Activated CD8-positive, alpha-beta memory T cell treated with anti-CD3 and anti-CD28 coated beads for 24 hours (primary cell): ENCODE data around the gene MTSS2.
"Not testable (repeated sequence)": the region's sequence is repeated elsewhere in the genome, so short reads cannot be mapped to it uniquely, and the experiment has no call there.

Experiments used
- DNase-seq: peaks from one replicate; pipeline ENCODE4 v3.0.0-alpha.2; 2020

Gene MTSS2

DNA sequence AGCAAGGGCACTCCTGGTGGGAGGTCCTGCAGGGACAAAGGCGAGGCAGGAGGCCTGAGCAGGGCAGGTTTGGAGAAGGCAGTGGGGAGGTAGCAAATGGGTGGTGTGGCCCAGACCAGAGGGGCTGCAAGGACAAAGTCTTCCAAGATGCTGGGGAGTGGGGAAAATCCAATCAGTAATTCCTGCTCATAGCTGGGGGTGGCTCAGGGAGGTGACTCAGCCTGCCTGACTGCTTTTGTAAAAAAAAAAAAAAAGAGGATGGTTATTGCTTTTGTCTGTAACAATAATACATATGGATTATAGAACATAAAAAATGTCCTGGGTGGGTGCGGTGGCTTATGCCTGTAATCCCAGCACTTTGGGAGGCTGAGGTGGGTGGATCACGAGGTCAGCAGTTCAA, 34.3 kb downstream of the MTSS2 start:
- DNase-seq = no peak

- no peak for DNase-seq
Observed at GRCh38 chr16:70650216-70650615, 35.6 kb downstream of the MTSS2 start.

GRCh38 chr16:70649300-70649699, 36.6 kb downstream of the MTSS2 start:
- DNase-seq = no peak

DNA sequence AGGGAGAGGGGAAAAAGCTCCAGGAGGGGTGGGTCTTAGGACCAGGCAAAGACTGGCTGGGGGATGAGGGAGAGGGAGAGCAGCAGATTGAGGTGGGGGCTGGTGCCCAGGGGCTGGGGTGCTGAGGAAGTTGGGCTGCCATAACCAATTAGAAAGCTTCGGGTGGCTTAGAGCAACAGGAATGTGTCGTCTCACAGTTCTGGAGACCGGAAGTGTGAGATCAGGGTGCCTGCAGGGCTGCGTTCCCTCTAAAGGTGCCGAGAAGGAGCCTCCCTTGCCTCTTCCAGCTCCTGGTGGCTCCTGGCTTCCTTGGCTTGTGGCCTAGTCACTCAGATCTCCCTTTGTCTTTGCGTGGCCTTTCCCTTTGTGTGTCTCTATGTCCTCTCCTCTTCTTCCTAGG, 37.2 kb downstream of the MTSS2 start:
- DNase-seq = no peak

GRCh38 chr16:70647441-70648359, 38.2 kb downstream of the MTSS2 start:
- DNase-seq = no peak

GRCh38 chr16:70646260-70647241, 39.3 kb downstream of the MTSS2 start, which contains the start of gene IL34:
IL34 (plus strand) TSS chr16:70646559; CDS start chr16:70646948, 389 bp downstream.
- no peak for DNase-seq

- no peak for DNase-seq
Observed at GRCh38 chr16:70644763-70645597, 40.9 kb downstream of the MTSS2 start.

DNA sequence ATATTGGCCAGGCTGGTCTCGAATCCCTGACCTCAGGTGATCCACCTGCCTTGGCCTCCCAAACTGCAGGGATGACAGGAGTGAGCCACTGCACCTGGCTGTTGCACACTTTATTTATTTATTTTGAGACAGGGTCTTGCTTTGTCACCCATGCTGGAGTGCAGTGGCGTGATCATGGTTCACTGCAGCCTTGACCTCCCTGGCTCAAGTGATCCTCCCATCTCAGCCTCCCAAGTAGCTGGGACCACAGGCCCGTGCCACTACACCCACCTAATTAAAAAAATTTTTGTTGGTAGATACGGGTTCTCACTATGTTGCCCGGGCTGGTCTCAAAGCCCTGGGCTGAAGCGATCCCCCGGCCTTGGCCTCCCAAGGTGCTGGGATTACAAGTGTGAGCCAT, 42.6 kb downstream of the MTSS2 start:
- not testable (repeated sequence) for DNase-seq

DNA sequence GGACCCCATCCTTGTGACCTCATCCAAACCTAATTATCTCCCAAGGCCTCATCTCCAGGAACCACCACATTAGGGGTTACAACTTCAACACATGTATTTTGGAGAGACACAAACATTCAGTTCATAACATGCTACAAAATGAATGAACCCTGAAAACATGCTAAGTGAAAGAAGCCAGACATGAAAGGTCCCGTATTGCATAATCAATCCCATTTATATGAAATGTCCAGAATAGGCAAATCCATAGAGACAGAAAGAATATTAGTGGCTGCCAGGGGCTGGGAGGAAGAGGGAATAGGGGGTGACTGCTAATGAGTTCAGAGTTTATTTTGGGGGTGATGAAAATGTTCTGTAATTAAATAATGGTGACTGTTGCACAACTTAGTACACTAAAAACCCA, 43.2 kb downstream of the MTSS2 start:
- no peak for DNase-seq

DNA sequence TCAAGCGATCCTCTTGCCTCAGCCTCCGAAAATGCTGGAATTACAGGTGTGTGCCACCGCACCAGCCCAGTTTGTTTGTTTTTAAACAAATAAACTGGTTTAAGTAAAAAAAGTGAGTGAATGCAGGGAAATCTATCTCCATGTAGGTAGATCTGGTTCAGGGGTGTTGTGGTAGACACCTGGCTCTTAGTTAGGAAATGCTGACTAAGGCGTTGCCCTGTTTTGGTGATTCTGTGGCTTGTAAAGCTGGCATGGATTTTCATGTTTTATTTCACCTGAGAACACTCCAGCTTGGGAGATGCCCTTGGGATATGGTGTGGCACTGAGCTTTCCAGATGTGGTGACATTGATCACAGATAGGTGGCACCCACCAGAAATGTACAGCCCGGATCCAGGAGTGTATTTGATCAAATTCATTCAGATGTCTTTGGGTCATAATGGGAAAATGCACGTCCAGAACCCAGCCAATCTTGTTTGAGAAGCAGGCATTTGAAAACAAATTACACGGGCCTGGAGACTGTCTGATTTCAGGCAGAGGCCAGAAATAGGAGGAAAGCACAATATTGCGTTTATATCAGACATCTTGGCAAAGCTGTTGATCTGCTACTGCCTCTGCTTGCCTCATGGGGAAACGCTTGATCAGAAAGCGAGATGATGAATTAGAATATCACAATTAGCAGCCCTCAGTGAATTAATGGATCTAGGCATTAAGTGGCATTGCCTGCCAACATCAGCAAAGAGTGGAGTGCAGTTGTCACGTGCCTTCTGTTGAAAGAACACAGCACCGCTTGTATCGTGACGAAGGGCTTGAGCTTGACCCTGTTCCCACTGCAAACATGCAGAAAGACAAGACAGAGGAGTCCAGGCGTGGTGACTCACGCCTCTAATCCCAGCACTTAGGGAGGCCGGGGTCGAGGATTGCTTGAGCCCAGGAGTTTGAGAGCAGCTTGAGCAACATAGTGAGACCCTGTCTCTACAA, 46.8 kb downstream of the MTSS2 start:
- no peak for DNase-seq
